Measurements from ENCODE around the gene ANO2.

Gene ANO2

DNA sequence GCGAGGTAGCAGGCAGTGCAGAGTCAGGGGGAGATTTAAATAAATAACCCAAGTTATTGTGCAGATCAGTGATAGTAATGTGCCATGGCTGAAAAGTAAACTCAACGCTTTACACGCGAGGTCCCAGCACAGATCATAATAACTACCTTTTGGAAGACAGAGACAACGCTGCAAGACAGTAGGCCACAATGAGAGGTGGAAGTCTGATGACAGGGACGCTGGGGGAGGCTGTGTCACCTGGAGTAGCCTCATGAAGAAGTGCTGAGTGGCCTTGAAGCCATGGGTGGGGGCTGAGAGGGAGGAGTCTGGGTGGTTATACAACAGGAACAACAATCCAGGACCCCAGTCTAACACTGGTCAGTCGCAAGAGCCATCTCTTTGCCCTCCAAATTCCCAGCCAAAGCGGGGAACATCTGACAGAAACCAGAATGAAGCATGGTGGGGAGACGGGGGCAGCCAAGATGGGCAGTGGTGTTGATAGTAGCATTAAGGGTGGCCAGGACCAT, 28.2 kb downstream of the ANO2 start:
- DNase-seq (ENCODE audit: low read depth), result no peak

GRCh38 chr12:5915511-5915910, 29.5 kb downstream of the ANO2 start:
- DNase-seq (ENCODE audit: low read depth), result no peak

DNA sequence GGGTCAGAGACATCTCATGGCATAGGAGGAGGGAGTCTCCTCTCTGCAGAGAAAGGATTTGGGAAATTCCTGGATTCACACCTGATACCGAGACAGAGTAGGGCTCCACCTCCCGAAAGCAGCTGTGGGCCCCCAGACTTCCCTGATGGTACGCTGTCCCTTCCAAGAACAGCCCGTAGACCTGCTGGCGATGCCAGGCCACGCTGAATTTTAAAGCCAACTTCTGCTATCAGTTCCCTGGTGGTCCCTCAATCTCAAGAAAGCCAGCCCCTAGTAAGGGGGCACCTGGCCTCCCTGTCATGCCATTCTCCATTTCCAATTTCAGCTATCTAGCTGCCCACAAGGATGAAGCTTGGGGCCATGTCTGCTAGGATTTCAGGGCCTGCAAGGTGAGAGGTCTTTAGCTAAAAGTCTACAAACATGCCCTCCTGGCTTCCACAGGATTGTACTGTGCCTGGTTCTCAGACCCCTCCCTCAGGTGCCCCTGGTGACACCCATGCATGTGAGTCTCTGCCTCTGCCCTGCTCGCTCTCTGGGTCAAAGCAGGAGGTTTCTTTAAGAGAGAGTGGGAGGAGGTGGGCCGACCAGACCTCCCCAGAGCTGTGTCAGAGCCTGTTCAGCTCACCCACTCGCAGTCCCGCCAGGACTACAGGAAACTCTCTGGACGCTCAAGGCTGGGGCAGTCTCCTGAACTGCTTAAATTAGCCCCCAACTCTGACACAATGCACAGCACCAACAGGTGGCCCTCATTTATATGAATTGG, 30.5 kb downstream of the ANO2 start:
- no peak for DNase-seq (ENCODE audit: low read depth)

DNA sequence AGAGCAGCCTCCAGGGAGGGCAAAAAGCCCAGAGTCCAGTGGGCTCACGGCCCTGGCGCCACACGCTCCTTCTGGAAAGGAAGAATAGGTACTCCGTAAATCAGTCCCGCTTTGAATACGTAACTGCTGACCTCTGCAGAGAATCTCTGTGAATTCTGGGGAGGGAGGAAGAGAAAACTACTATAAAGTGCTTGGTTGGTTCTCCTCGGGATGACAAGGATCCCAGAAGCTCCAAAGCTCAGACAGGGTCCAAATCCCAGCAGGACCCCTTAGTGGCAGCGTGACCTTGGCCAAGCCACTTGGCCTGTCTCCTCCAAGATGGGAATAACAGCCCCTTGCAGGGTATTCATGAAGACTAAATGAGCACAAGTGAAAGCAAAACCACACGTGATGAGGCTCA, 31.7 kb downstream of the ANO2 start:
- no peak for DNase-seq (ENCODE audit: low read depth)

GRCh38 chr12:5912437-5913334, 32.4 kb downstream of the ANO2 start:
- peak; percentile 25 for DNase-seq (ENCODE audit: low read depth)

GRCh38 chr12:5912011-5912410, 33.0 kb downstream of the ANO2 start:
- DNase-seq (ENCODE audit: low read depth), result no peak

GRCh38 chr12:5910790-5911548, 34.1 kb downstream of the ANO2 start:
- no peak for DNase-seq (ENCODE audit: low read depth)

- DNase-seq (ENCODE audit: low read depth), result no peak
Measured at GRCh38 chr12:5909560-5909959, 35.5 kb downstream of the ANO2 start.

DNA sequence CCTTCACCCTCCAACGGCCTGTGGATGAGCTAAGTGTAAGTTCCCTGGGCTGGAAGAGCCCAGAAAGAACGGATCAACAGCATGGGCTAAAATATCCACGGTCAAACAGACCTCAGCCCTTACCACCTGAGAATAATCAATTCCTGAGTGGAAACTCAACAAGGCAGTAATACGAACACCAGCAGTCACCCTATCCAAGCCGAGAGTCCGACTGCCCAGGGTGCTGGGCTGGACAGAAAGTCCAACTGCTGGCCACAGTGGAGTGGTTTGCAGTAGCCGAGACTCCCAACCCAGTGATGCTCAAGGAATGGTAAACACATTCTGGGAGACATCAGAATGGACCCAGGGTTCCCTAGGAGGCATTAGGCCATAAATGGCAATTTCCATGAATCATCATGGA, 36.8 kb downstream of the ANO2 start:
- no peak for DNase-seq (ENCODE audit: low read depth)

DNA sequence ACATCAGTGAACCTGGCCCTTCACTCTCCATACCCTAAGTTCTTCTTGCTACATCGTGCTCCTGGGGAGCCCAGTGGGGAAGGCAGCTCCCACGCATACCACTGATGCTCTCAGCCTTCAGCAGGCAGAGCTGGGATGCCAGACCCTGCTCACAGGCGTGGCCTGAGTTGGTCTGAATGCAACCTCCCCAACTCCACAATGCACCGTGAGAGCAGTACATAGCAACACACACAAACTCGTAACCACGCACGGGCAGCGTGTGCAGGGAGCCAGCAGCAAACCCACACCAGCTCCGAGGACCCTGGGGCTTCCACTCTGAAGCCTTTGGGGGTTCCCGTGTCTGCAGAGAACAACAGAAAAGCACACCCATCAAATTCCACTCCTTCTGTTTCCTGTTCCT, 37.3 kb downstream of the ANO2 start:
- DNase-seq (ENCODE audit: low read depth), result no peak

DNA sequence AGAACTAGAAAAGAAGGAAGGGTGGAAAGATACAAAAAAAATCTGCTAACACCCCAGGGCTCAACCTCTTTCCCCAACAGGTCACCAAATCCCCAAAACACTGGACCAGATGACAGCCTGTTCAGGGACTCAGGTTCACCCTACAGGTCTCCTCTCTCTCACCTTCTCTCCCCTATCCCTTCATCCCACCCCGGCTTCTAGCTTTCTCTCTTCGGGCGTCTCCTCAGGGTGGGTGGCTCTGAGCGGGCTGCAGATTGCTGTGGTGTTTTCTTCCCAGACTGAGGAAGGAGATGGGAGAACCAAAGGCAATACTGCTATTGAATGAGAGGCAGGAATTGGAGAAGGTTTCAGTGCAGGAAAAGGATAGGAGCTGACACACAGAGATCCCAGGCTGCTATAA, 39.3 kb downstream of the ANO2 start:
- no peak for DNase-seq (ENCODE audit: low read depth)

DNA sequence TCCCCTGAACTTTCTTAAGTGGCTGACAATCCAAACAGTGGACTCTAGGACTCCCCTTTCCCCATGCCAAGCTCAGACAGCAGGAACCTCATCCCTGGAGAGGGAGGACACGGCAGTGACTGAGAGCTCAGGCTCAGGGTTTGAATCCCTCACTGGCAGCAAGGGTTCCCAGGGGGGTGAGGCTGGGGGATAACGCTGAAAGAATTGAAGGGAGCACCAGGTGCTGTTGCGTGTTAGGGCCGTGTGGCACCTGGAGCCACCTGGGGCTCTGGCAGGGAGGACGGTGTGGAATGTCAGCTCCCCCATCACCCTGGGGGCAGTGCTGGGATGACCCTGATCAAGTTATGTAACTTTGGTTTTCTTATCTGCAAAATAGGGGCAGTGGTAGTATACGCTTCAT, 40.1 kb downstream of the ANO2 start:
- DNase-seq (ENCODE audit: low read depth), result no peak

DNA sequence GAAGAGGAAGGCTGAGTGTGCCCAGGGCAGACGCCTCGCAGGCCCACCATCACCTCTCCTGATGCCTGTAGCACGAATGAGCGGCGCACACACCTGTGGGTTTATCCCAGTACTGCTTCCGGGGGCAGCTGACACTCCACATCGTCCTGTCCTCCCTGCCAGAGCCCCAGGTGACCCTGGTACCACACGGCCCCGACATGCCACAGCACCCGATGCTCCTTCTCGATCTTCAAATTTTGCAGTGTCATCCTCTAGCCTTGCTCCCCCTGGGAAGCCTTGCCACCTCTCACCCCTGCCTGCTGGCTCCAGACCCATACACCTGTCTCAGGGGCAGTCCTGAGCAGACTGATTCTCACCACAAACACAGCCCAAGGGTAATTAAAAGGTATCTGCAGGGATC, 40.6 kb downstream of the ANO2 start:
- no peak for DNase-seq (ENCODE audit: low read depth)

DNA sequence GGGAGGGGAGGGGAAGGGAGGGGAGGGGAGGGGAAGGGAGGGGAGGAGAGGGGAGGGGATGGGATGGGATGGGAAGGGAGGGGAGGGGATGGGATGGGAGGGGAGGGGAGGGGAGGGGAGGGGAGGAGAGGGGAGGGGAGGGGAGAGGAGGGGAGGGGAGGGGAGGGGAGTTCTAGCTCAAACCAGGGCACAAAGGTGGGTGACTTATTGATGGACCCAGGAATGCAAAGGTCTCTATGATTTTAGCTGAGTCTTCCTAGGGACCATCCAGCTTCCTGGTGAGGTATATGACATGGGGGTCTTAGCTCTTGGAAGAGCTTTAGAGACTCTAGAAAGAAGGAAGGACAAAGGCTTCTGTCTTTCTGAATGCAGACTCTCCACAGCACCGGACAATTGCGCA, 42.3 kb downstream of the ANO2 start:
- DNase-seq (ENCODE audit: low read depth), result no peak

DNA sequence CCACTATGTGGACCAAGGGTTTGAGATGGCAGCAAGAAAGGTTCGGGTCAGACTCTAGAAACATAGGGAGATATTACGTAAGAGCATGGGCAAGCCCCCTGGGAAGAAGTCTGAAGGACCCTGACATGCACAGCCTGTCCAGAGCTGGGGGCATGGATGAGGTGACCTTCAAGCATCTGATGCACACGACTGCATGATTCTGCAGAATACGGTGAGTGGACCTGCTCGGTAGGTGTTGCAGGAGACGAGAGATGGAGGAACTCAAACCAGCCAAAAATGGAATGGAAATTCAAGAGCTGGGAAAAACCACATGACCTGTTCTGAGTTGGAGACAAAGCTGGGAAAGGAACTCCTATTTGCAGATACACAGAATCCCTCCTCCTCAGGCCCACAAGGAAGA, 43.6 kb downstream of the ANO2 start:
- no peak for DNase-seq (ENCODE audit: low read depth)

GRCh38 chr12:5900533-5901205, 44.4 kb downstream of the ANO2 start:
- DNase-seq (ENCODE audit: low read depth), result no peak

DNA sequence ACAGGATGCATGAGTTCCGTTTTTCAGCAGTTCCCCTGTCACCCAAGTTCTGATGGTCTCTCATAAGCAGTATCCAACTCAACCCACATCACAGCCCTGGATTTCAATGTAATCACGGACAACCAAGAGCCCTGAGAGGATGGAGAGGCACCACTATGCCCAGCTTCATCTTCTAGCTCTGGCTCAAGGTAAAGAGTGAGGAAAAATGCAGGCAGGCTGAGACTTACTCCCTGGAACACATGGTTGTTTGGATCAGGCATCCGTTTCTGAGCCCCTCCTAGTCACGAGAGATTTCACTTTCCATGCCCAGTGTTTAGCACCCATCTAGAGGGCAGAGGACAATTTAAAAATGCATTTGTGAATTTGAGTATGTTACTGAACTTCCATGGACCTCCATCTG, 45.0 kb downstream of the ANO2 start:
- DNase-seq (ENCODE audit: low read depth), result no peak

- no peak for DNase-seq (ENCODE audit: low read depth)
Measured at GRCh38 chr12:5899675-5900074, 45.4 kb downstream of the ANO2 start.

GRCh38 chr12:5898874-5899273, 46.2 kb downstream of the ANO2 start:
- DNase-seq (ENCODE audit: low read depth), result peak; percentile 6

- peak; percentile 35 for DNase-seq (ENCODE audit: low read depth)
Measured at GRCh38 chr12:5889381-5890047, 55.5 kb downstream of the ANO2 start.

DNA sequence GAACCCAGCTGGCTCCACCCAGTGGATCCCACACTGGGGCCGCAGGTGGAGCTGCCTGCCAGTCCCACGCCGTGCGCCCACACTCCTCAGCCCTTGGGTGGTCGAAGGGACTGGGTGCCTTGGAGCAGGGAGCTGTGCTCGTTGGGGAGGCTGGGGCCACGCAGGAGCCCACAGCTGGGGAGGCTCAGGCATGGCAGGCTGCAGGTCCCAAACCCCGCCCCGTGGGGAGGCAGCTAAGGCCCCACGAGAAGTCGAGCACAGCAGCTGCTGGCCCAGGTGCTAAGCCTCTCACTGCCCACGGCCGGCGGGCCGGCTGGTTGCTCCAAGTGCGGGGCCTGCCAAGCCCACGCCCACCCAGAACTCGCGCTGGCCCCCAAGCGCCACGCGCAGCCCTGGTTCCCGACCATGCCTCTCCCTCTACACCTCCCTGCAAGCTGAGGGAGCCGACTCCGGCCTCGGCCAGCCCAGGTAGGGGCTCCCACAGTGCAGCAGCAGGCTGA, 56.2 kb downstream of the ANO2 start:
- no peak for DNase-seq (ENCODE audit: low read depth)

All from ELR (cell line).